Stimulated activated CD4-positive, alpha-beta T cell treated with anti-CD3 and anti-CD28 coated beads, Interleukin-4, amount 100 ng/mL, for 48 hours (primary cell): ENCODE data around the gene BCDIN3D.

Experiments
- DNase-seq, 2 donors: peaks; one replicate each; pipeline ENCODE4 v3.0.0-alpha.2; 2020; ENCODE audit warnings: low read depth in 2 of 2

Gene BCDIN3D

DNA sequence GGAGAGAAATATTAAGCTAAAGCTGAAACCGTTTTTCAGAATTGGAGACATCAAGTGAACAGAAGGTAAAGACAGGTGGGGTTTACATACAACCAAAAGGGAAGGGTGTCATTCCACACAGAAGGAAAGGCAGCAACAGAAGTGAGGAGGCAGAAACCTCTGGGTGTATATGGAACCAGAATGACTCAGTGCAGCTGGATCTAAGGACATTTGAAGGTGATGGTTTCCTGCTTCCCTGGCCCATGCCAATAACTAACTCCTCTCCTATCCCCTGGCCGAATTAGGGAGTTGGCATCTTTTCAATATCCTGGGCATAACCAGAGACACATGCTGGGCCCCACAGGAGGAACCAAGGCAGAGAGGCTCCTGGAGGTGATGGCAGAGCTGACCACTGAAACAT lies 23.1 kb downstream of the BCDIN3D start:
- DNase-seq = no peak

DNA sequence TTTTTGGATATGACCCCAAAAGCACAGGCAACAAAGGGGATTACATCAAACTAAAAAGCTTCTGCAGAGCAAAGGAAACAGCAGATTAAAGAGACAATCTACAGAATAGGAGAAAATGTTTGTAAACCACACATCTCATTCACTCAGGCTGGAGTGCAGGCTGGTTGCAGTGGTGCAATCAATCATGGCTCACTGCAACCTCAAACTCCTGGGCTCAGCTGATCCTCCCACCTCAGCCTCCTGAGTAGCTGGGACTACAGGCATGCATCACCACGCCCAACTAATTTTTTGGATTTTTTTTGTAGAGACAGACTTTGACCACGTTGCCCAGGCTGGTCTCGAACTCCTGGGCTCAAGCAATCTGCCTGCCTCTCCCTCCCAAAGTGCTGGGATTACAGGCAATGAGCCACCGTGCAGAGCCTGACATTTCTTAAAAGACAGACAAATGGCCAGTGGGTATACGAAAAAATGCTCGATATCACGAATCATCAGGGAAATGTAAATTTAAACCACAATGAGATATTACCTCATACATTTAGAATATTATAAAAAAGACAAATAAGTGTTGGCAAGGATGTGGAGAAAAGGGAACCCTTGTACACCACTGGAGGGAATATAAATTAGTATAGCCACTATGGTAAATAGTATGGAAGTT lies 24.5 kb downstream of the BCDIN3D start:
- no peak for DNase-seq

GRCh38 chr12:49813131-49813530 lies 29.8 kb downstream of the BCDIN3D start:
- DNase-seq = no peak

- DNase-seq = no peak
These were observed 30.9 kb downstream of the BCDIN3D start for GRCh38 chr12:49811961-49812401.

GRCh38 chr12:49811136-49811535 lies 31.8 kb downstream of the BCDIN3D start:
- DNase-seq = no peak

DNA sequence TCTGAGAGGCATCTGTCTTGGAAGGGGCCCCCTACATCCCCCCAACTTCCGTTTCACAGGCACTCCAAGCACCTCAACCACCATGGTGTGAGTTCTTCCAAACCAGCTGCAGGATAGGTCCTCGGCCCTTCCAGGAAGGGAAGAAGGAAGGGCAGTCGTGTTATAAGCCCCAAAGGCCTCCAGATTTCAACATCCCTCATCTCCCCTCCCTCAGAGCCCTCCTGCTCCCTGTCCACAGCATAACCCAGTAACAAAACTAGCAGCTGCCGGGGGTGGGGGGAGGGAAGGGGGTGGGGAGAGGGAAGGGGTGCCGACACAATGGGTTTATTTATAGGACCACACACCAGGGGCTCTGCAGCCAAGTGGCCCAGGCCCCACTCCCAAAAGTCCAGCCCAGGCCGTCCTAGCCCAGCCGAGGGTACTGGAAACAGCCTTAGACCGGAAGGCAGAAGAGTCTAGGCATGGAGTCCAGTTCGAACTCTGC lies 33.0 kb downstream of the BCDIN3D start:
- no peak for DNase-seq

- DNase-seq = no peak
These were observed 33.5 kb downstream of the BCDIN3D start for GRCh38 chr12:49809381-49809905.

- DNase-seq = no peak
These were observed 34.1 kb downstream of the BCDIN3D start for GRCh38 chr12:49808686-49809380.

DNA sequence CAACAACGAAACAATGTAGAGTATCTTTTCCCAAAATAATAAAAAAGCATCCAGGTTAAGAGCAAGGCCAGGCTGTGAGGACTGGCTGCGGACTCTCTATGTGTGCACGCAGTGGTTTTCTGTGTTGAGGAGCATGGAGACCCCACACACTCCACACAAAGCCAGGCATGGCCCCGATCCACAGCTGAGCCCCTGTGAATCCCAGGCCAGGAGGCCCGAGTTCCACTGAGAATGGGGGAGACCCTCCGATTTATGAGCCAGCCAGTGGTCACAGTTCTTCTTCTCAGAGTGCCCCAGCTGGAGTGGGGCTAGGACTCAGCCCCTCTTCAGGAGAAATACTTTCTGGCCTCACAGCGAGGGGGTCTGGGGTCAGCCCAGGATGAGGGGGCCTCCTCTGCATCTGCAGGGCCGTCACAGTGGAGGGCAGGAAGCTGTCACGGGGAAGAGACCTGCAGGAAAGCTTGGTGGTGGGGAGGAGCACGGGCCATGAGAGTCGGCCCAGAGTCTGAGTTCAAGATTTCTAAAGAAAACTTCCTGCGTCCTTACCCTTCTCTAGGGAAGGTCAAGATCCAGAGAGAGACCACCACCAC lies 34.8 kb downstream of the BCDIN3D start:
- no peak for DNase-seq

DNA sequence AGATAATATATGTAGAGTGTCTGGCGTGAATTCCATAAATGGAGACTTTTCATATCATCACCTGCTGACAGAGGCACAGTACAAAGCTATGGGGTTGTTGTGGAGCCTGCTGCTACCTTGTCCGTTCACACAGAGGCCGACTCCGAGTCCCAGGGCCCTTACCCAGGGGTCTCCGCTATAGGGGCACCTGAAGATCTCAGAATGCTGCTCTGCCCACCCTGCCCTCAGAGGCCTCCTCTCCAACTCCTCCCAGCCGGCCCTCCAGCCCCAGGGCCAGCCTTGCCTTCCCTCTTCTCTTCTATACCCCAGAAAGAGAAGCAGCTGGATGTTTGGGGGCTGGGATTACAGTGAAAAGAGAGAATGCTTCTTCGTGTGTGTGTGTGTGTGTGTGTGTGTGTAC lies 36.0 kb downstream of the BCDIN3D start:
- no peak for DNase-seq

GRCh38 chr12:49806321-49806813 lies 36.5 kb downstream of the BCDIN3D start:
- no peak for DNase-seq

DNA sequence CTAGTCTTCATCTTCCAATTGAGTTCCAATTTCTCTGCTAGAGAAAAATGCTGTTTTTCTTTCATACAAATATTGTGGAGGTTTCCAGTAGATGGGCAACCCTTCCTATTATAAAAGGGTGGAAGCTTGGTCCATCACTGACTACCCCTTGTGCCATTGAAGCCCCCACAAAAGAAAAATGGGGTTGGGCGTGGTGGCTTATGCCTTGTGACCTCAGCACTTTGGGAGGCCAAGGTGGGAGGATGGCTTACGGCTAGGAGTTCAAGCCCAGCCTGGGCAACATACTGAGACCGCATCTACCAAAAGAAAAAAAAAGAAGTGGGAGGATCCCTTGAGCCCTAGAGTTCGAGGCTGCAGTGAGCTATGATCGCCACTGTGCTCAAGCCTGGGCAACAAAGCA lies 37.5 kb downstream of the BCDIN3D start:
- DNase-seq = no peak

DNA sequence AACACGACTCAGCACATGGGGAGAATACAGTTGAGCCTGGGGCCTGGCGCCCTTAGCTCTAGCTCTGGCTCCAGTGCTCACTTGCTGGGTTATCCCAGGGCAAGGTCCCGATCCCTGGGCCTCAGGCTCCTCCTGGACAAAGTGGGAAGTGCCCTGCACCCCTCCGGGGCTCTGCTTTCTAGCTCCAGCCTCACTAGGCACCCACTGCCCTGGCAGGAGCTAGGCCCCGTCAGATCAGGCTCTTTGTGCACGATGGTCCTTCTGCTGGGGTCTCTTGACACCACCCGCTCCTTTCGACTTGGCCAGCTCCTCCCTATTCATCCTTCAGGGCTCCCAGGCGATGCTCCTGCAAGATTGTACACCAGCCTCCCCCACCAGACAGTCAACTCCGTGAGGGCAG lies 38.1 kb downstream of the BCDIN3D start:
- DNase-seq = no peak

DNA sequence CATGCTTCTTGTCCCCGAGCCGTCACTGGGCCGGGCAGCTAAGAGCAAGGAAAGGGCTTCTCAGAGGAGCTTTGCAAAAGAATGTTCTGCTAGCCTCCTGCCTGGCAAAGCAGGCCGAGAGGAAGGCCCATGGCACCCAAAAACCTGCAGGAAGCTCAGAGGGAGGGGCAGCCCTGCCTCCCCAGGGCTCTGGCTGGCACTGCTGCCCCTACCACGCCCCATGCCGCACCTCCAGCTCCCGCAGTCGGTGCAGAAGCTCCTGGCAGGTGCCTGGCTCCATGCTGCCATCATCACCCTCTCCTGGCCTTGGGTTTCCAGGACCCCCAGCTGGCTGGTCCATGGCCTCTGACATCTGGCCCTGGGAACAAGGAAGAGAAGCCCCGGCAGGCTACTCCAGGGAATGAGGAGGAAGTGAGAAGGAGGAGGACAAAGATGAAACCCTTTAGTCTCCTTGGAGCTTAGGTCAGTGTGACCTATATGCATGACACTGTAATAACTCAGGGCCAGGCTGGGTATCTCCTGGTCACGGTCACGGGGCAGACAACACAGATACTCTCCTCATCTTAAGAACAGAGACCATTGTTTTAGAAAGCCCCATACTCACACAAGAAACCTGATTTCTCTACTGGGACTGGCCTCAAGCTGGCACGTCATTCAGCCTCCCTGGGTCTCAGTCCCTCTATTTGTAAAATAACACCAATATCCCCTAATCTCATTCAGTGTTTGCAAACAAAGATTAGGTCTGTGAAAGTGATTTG lies 39.0 kb downstream of the BCDIN3D start:
- DNase-seq = no peak

DNA sequence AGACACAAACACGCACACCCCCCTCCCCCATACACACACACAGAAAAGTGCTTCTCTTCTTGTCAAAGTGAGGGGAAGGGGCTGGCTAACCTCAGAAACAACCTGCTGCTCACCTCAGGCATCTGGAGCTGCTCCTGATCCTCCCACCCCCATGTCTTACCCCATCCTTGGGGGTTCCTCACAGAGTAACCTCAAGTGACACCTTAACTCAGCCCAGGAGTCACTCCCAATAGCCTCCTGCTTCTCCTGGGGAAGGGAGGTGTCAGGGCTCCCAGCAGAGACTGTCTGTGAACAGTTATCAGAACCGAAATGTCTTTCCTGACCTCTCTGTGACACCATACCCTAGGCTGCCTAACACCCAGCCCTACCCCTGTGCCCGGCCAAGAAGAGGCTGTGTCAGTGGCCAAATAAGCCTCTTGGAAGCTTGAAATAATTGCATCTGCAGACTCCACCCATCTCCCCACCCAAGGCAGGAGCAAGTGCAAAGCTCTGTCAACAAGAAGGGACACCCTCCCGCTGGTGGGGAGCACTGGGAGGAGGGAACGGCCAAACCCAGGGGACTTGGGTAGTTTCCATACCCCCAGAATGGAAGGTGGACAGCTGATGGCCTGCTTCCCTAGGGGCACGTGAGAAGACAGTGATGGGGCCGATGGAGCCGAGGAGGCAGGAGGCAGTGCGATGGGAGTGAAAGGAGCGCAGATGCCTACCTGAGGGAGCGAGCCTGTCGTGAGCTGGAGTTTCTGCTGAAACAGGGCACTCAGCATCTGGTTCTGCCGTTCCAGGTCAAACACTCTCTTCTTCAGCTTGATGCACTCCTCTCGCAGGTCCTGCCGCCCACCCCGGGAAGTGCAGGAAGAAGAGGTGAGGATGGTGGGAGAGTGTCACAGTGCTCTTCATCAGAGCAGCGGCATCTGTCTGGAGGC lies 41.5 kb downstream of the BCDIN3D start:
- DNase-seq = no peak

- no peak for DNase-seq
These were observed 42.3 kb downstream of the BCDIN3D start for GRCh38 chr12:49800421-49801140.

DNA sequence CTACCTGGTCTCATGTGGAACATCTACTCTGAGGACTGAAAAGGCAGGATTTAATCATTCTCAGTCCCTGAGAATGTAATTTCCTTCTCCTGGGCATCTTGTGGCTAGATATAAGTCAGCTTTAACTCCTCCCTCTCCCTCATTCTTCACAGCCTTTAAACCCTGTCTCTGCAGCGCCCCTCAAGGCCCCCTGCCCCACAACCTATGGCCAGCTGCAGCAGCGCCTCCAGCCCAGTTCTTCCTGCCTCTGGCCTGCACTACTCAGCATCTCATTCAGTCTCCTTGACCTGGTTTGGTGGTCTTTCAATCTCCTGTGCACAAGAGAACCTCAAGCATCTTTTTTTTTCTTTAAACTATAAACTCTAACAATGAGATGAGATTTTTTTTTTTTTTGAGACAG lies 44.0 kb downstream of the BCDIN3D start:
- no peak for DNase-seq

- no peak for DNase-seq
These were observed 44.7 kb downstream of the BCDIN3D start for GRCh38 chr12:49798248-49798647.

DNA sequence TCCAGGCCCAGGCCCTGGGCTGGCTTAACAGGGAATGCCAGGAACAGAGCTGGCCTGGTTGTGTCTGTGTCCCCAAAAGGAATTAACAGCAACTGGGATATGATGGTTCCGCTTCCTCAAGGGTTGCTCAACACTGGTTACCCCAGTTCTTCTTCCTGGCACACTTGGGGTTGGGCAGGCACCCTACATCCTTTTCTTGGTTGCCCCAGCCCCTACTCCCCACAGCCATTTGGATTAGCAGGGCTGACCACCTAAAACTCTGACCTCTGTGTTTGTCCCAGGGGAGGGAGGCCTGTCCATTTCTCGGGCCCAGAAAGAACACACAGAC lies 45.5 kb downstream of the BCDIN3D start:
- DNase-seq = no peak
